ENCODE data around the gene RTL1.

RTL1 gene

GRCh38 chr14:100891501-100892445 is 11.7 kb downstream of the RTL1 start:
- H3K4me3 ChIP-seq (ENCODE audit: low read depth, low read length): no peak overlapping the region
- TF ChIP-seq, protein P1, sequence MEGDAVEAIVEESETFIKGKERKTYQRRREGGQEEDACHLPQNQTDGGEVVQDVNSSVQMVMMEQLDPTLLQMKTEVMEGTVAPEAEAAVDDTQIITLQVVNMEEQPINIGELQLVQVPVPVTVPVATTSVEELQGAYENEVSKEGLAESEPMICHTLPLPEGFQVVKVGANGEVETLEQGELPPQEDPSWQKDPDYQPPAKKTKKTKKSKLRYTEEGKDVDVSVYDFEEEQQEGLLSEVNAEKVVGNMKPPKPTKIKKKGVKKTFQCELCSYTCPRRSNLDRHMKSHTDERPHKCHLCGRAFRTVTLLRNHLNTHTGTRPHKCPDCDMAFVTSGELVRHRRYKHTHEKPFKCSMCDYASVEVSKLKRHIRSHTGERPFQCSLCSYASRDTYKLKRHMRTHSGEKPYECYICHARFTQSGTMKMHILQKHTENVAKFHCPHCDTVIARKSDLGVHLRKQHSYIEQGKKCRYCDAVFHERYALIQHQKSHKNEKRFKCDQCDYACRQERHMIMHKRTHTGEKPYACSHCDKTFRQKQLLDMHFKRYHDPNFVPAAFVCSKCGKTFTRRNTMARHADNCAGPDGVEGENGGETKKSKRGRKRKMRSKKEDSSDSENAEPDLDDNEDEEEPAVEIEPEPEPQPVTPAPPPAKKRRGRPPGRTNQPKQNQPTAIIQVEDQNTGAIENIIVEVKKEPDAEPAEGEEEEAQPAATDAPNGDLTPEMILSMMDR (IDR thresholded peaks at IDR 0.05; ENCODE audit: borderline replicate concordance, insufficient read depth, low read depth, low read length): no peak

DNA sequence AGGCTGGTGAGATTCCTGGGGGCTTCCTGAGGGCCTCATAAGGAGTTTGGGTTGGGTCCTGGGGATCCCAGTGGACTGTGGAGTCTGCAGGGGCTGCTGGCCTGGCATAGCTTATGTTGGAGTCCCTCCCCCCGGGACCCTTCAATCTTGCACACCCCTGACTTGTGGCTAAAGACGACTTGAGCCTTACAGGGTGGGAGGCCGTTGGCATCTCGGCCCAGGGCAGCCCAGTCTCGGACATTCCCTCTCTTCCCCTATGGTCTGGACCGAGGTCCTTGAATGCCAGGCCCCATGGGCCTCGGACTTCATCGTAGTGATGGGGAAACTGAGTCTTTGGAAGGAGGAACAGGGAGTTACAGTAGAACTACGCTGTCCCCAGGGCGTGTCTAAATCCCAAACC is 12.5 kb downstream of the RTL1 start:
- TF ChIP-seq, protein P1 (IDR thresholded peaks at IDR 0.05; ENCODE audit: borderline replicate concordance, insufficient read depth, low read depth, low read length): no peak
- no peak overlapping the region for H3K4me3 ChIP-seq (ENCODE audit: low read depth, low read length)

DNA sequence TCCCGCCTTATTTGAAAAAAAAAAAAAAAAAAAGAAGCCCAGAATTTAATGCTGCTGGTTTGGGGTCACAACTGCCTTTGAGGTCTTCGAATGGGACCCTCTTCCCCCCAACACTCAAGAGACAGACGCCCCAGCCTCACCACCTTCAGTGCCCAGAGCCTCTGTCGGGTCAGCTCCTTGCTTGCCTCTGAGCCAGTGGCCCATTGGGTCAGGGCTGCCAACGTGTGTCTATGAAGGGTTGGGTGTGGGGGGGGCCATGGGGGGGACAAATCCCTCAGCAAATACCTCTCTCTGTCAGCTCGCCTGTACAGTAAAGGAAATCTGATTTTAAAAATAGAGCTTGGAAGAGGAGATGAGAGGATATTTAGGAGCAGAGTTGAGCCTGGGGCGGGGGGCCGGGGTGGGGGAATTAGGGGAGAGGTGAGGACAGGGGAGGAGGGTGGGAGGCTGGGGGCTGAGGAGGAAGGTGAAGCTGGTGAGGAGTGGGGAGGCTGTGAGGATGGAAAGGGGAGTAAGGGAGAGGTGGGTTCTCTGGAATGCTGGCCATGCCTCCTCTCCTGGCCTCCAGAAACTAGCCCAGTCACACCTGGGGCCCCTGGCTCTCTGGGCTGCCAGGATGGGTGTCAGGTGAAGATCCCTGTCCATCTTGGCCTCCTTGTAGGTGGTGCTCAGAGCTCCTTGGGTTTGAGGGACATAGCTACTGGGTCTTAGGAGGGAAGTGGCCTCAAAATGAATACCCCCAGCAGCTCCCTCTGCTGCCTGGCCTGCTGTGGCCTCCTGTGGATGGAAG is 13.3 kb downstream of the RTL1 start:
- TF ChIP-seq, protein P1 (IDR thresholded peaks at IDR 0.05; ENCODE audit: borderline replicate concordance, insufficient read depth, low read depth, low read length): no peak
- no peak overlapping the region for H3K4me3 ChIP-seq (ENCODE audit: low read depth, low read length)

GRCh38 chr14:100889641-100890040 is 13.9 kb downstream of the RTL1 start:
- TF ChIP-seq, protein P1 (IDR thresholded peaks at IDR 0.05; ENCODE audit: borderline replicate concordance, insufficient read depth, low read depth, low read length): no peak
- H3K4me3 ChIP-seq (ENCODE audit: low read depth, low read length): no peak overlapping the region

GRCh38 chr14:100888789-100889315 is 14.7 kb downstream of the RTL1 start:
- H3K4me3 ChIP-seq (ENCODE audit: low read depth, low read length): no peak overlapping the region
- TF ChIP-seq, protein P1 (IDR thresholded peaks at IDR 0.05; ENCODE audit: borderline replicate concordance, insufficient read depth, low read depth, low read length): no peak

DNA sequence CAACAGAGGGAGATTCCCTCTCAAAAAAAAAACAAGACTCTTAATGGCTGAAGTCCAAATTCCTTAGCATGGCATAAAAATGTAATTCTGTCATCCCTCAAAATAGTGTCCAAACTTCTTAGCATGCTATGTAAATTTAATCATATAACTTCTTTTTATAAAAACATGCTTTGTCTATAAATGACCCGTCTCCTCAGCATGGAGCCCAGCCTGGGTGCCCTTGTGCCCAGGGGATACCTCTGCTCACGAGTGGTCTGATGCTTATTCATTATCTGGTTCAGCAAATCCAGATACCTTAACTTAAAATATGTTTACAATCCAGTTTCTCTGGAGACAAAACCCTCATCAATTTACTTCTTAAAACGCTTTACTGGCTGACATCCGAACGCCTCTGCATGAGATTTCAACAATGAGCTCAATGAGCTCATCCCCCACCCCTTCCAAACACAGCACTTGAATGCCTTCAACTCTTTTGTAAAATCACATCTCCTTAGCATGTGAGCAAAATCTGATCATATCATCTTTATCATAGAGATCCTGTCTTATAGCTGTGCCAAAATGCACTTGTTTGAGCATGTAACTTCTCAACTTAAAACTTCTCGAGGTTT is 15.7 kb downstream of the RTL1 start:
- no peak overlapping the region for H3K4me3 ChIP-seq (ENCODE audit: low read depth, low read length)
- TF ChIP-seq, protein P1 (IDR thresholded peaks at IDR 0.05; ENCODE audit: borderline replicate concordance, insufficient read depth, low read depth, low read length): no peak

All from GM12875 (cell line).